Erythroblast (primary cell): Measurements from ENCODE around the gene GAREM1.
A peak's percentile ranks its signal among the peaks of the same experiment; 100 is the strongest.

Source experiments
- DNase-seq, 2 experiments: peaks; one replicate each; lab custom pipeline; 2025; lab: John Stamatoyannopoulos, UW
- GATA1 ChIP-seq: IDR thresholded peaks from 2 replicates; pipeline ENCODE4 v1.6.1; 2011; ENCODE audit warnings: low read depth, mild to moderate bottlenecking, control low read depth, low read length, moderate library complexity
- POLR2A ChIP-seq: IDR thresholded peaks from 2 replicates; pipeline ENCODE4 v1.6.1; 2011; ENCODE audit warnings: mild to moderate bottlenecking, low read length

Gene GAREM1

DNA sequence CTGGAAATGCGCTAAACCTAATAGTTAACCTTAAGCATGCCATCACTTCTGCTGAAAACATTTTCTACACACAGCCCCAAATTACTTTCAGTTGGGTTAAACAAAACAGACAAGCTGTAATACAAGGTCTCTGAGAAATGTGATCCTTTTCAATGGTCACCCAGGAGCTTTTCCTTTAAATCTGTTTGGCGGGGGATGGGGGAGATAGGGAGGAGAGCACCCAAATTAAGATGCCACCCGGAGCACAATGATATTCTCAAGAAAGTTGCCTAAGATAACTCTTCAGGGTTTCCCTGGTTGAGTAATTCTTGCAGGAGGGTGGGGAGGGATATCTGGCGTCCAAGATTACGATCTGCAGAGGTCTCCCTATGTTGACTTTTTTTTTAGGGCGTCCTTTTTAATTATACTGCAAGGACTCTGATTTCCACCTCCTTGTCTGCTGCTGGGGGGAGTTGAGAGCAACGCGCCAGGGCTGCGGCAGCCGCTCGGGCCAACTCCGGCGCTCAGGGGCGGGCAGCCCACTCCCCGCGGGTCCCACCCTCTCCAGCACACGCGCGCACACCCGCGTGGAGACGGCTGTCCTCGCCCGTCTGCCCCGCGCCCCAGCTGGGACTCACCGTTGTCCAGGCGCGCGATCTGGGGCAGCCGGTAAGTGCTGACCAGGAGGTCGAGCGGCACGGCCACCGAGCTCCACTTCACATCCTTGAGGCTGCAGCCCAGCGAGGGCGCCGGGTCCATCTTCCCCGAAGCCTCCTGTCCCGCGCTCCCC, 807 bp downstream of the GAREM1 start:
- TF ChIP-seq POLR2A, result no peak
- TF ChIP-seq GATA1, result no peak
- DNase-seq, result peak; percentile 33 to 44

DNA sequence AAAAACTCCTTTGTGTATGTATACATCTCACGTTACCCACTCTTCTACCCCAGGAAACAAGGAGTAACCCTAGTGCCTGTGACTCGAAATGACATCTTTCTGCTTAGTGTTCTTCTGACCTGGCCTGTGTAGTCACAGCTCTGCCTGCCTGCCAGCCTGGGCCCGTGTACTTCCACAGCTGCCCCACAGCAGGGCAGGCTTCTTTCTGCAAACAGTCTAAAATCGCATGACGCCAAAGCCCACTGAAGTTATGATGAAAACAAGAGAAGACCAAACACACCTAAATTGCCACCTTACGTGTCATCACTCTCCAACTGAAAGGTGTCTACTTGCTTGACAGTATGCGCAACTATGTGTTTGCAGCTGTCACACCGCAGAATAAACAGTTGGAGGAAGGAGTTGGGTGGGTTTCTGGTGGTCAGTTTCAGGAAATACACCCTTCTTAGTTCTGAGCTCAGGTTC, 1.5 kb downstream of the GAREM1 start:
- peak in 1 of 2 experiments; percentile 13 for DNase-seq
- TF ChIP-seq GATA1, result no peak
- TF ChIP-seq POLR2A, result no peak

DNA sequence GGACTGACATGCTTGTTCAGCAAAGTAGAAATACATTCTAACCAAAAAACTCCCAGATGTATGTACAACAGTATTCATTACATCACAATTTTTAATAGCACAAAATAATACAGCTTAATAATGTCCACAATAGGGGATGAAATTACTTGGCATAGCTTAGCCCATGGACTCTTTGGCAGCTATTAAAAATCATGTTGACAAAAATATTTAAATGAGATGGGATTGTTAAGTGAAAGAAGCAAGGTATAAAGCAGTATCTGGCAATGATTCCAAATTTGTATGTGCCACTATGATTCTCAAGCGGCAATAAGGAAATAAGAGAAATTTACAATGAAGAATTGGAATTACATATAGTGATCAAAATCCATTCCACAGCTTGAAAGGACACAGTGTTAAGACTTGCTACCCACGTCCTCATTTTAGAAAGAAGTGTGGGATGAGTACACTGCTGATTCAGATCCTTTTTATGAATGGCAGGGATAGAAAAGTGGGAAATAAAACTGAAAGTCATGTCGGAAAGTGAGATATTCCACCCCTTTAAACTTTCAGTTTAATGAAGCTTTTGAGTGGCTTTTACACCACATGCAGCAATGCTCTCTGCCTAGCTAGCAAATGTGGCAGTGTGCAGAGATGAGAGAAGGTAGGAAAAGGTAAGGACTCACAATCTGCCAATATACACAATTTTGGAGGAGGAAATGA, 2.4 kb downstream of the GAREM1 start:
- TF ChIP-seq POLR2A (no peak), GATA1 (no peak)
- DNase-seq, result no peak

DNA sequence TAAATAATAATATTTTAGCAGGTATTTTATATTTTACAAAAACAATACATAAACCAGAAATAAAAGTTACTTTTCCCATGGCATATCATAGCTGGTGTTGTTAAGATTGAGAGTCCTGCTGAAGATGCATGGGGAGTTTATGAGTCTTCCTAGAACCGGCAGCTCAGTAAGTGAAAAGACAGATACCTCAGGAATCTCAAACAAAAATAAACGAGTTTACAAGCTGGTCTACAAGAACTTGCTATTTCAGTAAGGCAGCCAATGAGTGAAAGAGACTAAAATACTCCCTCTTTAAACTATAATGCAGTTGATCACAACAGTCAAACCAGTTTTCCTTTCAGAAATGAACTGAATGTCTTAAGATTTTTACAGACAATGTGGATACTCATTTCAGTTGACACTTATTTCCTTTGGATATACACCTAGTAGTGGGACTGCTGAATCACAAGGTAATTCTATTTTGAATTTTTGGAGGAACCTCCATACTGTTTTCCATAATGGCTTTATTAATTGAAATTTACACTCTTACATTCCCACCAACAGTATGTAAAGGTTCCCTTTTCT, 8.9 kb downstream of the GAREM1 start:
- no peak for DNase-seq
- no peak for TF ChIP-seq POLR2A
- TF ChIP-seq GATA1, result no peak

GRCh38 chr18:32460171-32460731, 10.4 kb downstream of the GAREM1 start:
- TF ChIP-seq POLR2A (no peak), GATA1 (no peak)
- no peak for DNase-seq

DNA sequence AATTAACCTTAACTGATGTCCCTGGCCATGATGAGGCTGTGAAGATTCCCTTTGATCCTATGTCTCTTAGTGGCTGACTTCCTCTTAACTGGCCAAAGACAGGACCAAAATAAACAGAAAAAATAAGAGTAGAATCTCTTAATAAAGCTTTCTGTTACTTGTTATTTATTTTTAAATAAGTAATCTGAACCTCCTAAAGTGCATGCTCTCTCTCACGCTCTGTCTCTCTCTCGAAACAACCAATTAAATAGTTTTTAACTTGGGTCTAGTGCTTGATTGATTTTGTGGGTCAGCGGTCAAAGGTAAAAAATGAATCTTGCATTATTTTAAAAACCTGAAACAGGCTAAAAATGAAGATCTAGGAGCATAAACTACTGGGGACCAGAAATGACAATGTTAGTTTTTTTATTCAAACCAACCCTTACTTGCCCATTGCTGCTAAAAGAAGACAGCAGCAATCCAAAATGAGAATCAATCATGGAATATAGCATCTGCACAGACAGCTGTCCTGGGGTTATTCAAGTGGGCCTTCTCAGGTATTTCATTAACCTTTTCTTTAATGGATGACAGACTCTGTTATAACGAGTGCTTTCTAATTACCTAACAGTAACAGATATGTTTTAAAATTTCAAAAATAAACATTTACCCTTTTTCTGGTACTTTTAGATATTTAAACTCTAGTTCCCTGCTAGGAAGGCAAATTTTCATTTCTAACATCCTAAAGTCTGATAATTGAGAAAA, 11.2 kb downstream of the GAREM1 start:
- TF ChIP-seq POLR2A (no peak), GATA1 (no peak)
- DNase-seq, result no peak

DNA sequence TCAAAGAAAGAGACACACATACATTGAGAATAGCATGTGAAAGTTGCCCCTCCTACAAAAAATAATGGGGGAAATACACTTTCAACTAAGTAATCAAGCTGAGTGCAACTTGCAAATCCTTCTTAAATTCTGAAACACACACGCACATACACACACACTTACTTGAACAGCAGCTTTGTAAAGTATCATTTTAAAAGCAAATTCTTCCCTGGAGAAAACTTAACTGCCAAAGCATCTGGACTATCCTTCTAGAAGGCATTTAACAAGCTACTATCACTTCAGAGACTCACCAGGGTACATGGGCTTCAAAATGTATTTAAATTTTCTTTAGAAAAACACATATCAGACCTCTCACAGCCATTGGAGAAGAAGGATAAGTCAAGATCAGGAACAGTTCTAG, 15.3 kb downstream of the GAREM1 start:
- no peak for DNase-seq
- no peak for TF ChIP-seq POLR2A
- no peak for TF ChIP-seq GATA1

DNA sequence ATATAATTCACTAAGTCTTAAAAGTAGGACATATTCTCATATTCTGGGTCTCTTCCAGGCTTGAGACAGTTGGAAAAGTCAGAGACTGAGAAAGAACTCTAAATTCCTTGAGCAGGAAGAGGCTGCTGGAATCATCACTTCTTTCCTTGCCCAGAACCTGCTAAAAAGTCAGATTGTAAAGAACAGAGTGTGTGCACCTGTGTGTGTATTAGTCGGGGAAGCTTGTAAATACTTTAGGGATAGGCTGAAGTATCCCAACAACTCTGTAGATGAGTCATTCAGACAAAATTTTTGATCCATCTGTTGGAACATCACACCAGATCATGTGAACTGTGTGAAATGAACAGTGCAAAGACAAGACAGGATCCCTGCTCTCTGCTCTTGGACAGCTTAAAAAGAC, 16.1 kb downstream of the GAREM1 start:
- no peak for DNase-seq
- TF ChIP-seq POLR2A (no peak), GATA1 (no peak)

DNA sequence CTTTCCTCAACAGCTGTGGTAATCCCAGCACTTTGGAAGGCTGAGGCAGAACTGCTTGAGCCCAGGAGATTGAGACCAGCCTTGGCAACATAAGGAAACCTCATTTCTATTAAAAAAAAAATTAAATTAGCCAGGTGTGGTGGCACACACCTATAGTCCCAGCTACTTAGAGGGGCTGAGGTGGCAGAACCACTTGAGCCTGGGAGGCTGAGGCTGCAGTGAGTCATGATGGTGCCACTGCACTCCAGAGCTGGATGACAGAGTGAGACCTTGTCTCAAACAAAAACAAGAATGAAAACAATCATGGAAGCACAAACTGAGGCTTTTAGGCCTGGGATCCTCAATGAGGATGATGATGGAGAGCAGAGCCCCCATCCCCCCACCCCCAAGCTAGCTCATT, 19.8 kb downstream of the GAREM1 start:
- no peak for DNase-seq
- TF ChIP-seq GATA1 (no peak), POLR2A (no peak)

- DNase-seq, result no peak
- TF ChIP-seq GATA1, result no peak
- no peak for TF ChIP-seq POLR2A
These were observed 20.5 kb downstream of the GAREM1 start for GRCh38 chr18:32450026-32450691.

DNA sequence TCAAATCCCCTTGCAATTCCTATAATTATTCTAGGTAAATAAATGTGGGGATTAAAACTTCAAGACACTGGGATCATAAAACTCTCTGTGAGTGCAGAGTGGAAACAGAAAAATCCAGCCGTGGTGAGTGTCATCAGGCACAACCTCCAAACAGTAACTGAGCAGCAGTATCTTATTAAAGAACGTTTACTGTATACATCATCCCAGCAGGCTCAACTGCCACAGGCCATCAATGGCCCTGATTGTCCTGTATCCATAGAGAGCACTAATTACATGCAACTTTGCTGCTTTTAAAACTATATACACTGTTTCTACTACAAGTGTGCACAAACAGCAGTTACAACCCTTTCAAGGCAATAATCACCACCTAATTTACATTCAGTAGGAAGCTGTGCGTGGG, 23.9 kb downstream of the GAREM1 start:
- no peak for DNase-seq
- TF ChIP-seq GATA1 (no peak), POLR2A (no peak)

GRCh38 chr18:32445846-32446245, 24.8 kb downstream of the GAREM1 start:
- no peak for TF ChIP-seq GATA1
- no peak for TF ChIP-seq POLR2A
- DNase-seq, result no peak
